ENCODE measurements around the gene CCDC40. TPM values are rescaled to one million over a fixed set of nuclear protein-coding genes. Genes with fewer than 3 reads are reported as not detected.

Gene CCDC40
- total and polyA plus RNA-seq, 2 of the 13 experiments (the other 11 are each of a cell fraction or from before 2014, with no cell fraction given), result 4.1 to 5.5 TPM

GRCh38 chr17:80008383-80008840, 28.0 kb upstream of the CCDC40 start (continued):
- 0 out of 2 replicates have a peak, but pooled peaks have one; percentile 20 for TF ChIP-seq ZNF263 (CRISPR knock-in tag; IDR thresholded peaks at IDR 0.05)
- no peak for TF ChIP-seq NR1H2 (CRISPR knock-in tag; IDR thresholded peaks at IDR 0.05; ENCODE audit: borderline replicate concordance, low read depth)
- no peak for TF ChIP-seq ZNF556 (CRISPR knock-in tag; IDR thresholded peaks at IDR 0.05; ENCODE audit: borderline replicate concordance)
- no peak for TF ChIP-seq ZNF143 (CRISPR knock-in tag; IDR thresholded peaks at IDR 0.05)
- TF ChIP-seq TBX2 (CRISPR knock-in tag; IDR thresholded peaks at IDR 0.05; ENCODE audit: borderline replicate concordance), result peak; percentile 80
- TF ChIP-seq SMAD1 (CRISPR knock-in tag; IDR thresholded peaks at IDR 0.05; ENCODE audit: borderline replicate concordance, low read depth), result no peak
- TF ChIP-seq, protein P1, sequence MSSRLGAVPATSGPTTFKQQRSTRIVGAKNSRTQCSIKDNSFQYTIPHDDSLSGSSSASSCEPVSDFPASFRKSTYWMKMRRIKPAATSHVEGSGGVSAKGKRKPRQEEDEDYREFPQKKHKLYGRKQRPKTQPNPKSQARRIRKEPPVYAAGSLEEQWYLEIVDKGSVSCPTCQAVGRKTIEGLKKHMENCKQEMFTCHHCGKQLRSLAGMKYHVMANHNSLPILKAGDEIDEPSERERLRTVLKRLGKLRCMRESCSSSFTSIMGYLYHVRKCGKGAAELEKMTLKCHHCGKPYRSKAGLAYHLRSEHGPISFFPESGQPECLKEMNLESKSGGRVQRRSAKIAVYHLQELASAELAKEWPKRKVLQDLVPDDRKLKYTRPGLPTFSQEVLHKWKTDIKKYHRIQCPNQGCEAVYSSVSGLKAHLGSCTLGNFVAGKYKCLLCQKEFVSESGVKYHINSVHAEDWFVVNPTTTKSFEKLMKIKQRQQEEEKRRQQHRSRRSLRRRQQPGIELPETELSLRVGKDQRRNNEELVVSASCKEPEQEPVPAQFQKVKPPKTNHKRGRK (CRISPR knock-in tag; IDR thresholded peaks at IDR 0.05), result no peak
- TF ChIP-seq, protein P2, sequence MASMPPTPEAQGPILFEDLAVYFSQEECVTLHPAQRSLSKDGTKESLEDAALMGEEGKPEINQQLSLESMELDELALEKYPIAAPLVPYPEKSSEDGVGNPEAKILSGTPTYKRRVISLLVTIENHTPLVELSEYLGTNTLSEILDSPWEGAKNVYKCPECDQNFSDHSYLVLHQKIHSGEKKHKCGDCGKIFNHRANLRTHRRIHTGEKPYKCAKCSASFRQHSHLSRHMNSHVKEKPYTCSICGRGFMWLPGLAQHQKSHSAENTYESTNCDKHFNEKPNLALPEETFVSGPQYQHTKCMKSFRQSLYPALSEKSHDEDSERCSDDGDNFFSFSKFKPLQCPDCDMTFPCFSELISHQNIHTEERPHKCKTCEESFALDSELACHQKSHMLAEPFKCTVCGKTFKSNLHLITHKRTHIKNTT (CRISPR knock-in tag; IDR thresholded peaks at IDR 0.05), result no peak
- no peak for TF ChIP-seq SP1 (IDR thresholded peaks at IDR 0.05)
- TF ChIP-seq SP1 (CRISPR knock-in tag; IDR thresholded peaks at IDR 0.05), result no peak
- TF ChIP-seq KLF6 (CRISPR knock-in tag; IDR thresholded peaks at IDR 0.05), result no peak
- peak; percentile 67; the same call in 1 of the 2 replicates for TF ChIP-seq KLF9 (CRISPR knock-in tag; IDR thresholded peaks at IDR 0.05; ENCODE audit: low read depth)
- peak; percentile 67; the same call in 1 of the 2 replicates for TF ChIP-seq FOXC1 (CRISPR knock-in tag; IDR thresholded peaks at IDR 0.05; ENCODE audit: borderline replicate concordance)
- no peak for TF ChIP-seq ZSCAN29 (CRISPR knock-in tag; conservative IDR thresholded peaks at IDR 0.05)
- TF ChIP-seq FLYWCH1 (CRISPR knock-in tag; IDR thresholded peaks at IDR 0.05), result no peak
- TF ChIP-seq CBX5 (CRISPR knock-in tag; IDR thresholded peaks at IDR 0.05; ENCODE audit: borderline replicate concordance), result peak; percentile 62; the same call in 1 of the 2 replicates
- TF ChIP-seq ZNF792 (CRISPR knock-in tag; IDR thresholded peaks at IDR 0.05), result peak; percentile 78; the same call in 1 of the 2 replicates
- no peak for TF ChIP-seq ZNF24 (IDR thresholded peaks at IDR 0.05)
- TF ChIP-seq ZNF629 (CRISPR knock-in tag; conservative IDR thresholded peaks at IDR 0.05), result no peak
- TF ChIP-seq PCBP2 (optimal IDR thresholded peaks at IDR 0.05; ENCODE audit: low read depth, low read length, poor library complexity, severe bottlenecking), result no peak
- 0 out of 2 replicates have a peak, but pooled peaks have one; percentile 21 for TF ChIP-seq GATAD1 (CRISPR knock-in tag; IDR thresholded peaks at IDR 0.05)
- no peak for TF ChIP-seq ZFP82 (CRISPR knock-in tag; IDR thresholded peaks at IDR 0.05; ENCODE audit: borderline replicate concordance)
- no peak for TF ChIP-seq FOXM1 (CRISPR knock-in tag; IDR thresholded peaks at IDR 0.05)
- TF ChIP-seq ZBED4 (CRISPR knock-in tag; IDR thresholded peaks at IDR 0.05; ENCODE audit: borderline replicate concordance), result peak; percentile 81; the same call in 1 of the 2 replicates
- TF ChIP-seq ZNF598 (CRISPR knock-in tag; IDR thresholded peaks at IDR 0.05; ENCODE audit: borderline replicate concordance), result peak; percentile 57; the same call in 1 of the 2 replicates
